GM08714 (cell line): ENCODE results near the gene KRTAP19-8.

ENCODE experiments used
- H3K4me3 ChIP-seq: fragments of 200-500 bp; sonication (Bioruptor generic); 2 replicates; pipeline ENCODE4 v1.5.1; 2014; ENCODE audit warnings: mild to moderate bottlenecking, low read length, inconsistent platforms
- ZNF274 ChIP-seq: IDR thresholded peaks from 2 replicates; pipeline ENCODE4 v1.6.1; 2012; ENCODE audit warnings: mild to moderate bottlenecking, low read depth, low read length

Gene KRTAP19-8

DNA sequence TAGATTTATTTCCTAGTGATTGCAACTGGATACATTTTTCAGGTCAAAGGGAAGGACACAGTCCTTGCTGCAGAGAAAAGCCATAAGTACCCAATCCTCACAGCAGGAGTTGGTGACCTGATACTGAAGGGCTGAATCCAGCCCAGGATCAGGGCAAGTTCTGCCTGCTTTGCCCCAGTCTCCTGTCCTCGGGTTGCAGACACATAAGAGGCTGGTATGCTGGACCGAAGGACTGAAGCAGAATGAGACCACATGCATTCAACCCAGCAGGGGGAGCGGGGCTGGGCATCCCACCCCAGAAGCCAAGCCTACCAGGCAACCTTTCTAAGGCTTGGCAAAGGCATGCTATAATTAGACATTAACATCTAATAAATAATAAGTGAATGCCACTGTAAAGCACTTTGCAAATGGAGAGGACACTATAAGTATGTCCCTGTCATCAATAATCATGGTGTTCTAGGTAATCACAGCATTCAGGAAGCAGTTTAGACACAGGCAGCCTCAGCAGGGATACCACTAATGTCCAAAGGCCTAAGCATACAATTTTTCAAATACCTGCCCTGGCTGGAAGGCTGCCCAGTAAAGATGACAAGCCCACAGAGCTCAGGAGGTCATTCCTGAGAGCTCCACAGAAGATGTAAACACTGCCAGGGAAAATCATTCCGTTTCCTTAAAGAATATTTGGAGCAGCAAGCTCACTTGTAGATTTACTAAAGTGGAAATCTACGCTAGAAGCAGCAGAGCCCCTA lies 47.6 kb downstream of the KRTAP19-8 start:
- no peak for TF ChIP-seq ZNF274
- H3K4me3 ChIP-seq: no peak overlapping the region

DNA sequence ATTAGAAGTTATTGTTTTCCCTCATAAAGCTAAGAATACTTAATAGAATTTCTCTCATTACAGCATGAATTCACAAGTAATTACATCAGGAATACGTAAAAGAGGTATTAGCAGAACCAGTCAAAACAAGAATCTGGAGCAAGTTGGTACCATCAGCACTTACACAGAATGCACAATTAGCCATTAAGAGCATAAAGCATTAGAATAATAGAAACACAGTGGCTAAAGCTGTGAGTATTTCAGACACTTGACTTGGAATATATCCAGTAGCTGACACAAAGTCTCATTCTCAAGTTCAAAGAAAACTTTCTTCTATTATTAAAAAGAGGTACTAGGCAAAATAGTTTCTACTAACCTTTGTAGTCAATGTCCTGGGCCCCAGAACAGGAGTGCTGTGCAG lies 49.6 kb downstream of the KRTAP19-8 start:
- no peak overlapping the region for H3K4me3 ChIP-seq
- no peak for TF ChIP-seq ZNF274
